Calu3 (cell line): ENCODE measurements around the gene SLC7A1. TPM values are rescaled to one million over a fixed set of nuclear protein-coding genes. Genes with fewer than 3 reads are reported as not detected.

ENCODE experiments used
- BruUV-seq: library from RNA; stranded (reverse); fragments of 400-500 nt; replicated peaks from 2 replicates; lab custom pipeline; 2021; lab: Mats Ljungman, UMichigan
- CTCF ChIA-PET: fragments of 300-600 bp; sonication (Branson Sonifier 250); formaldehyde crosslinking; loops from one replicate; lab custom pipeline; 2022; ENCODE audit warnings: antibody characterized with exemption; lab: Charles Lee
- DNase-seq: peaks from one replicate; pipeline ENCODE4 v3.0.0; 2022
- H3K27ac Mint-ChIP-seq: one replicate; pipeline ENCODE4 v1.8.0; 2022; ENCODE audit warnings: mixed read lengths; ENCODE audit not compliant: unreplicated experiment
- H3K27me3 Mint-ChIP-seq: one replicate; pipeline ENCODE4 v1.8.0; 2022; ENCODE audit warnings: mixed read lengths; ENCODE audit not compliant: unreplicated experiment
- H3K36me3 Mint-ChIP-seq: one replicate; pipeline ENCODE4 v1.8.0; 2022; ENCODE audit warnings: mild to moderate bottlenecking, moderate library complexity, mixed read lengths; ENCODE audit not compliant: insufficient read depth, unreplicated experiment
- H3K4me1 Mint-ChIP-seq: one replicate; pipeline ENCODE4 v1.8.0; 2022; ENCODE audit warnings: mild to moderate bottlenecking, low read depth, mixed read lengths; ENCODE audit not compliant: unreplicated experiment
- H3K4me3 Mint-ChIP-seq: one replicate; pipeline ENCODE4 v1.8.0; 2022; ENCODE audit warnings: mild to moderate bottlenecking, low read depth, moderate library complexity, mixed read lengths; ENCODE audit not compliant: unreplicated experiment
- H3K9me3 Mint-ChIP-seq: one replicate; pipeline ENCODE4 v1.8.0; 2022; ENCODE audit warnings: low read depth, mixed read lengths; ENCODE audit not compliant: unreplicated experiment
- intact Hi-C: fragments of 100-400 bp; cut with micrococcal nuclease; formaldehyde crosslinking; loops from one replicate; pipeline ENCODE4 v1.10.0; 2022; ENCODE audit not compliant: unreplicated experiment
- total RNA-seq: library from RNA; stranded (reverse); gene quantifications from 2 replicates; pipeline ENCODE4 v1.2.3, GENCODE V29; 2022
- TF ChIP-seq, protein P1 (sequence below): fragments of 200-600 bp; IDR thresholded peaks from one replicate; pipeline ENCODE4 v1.8.0; 2022; ENCODE audit warnings: antibody characterized with exemption; ENCODE audit not compliant: unreplicated experiment

Gene SLC7A1
- total RNA-seq, 1 experiment from 2014 or later: 86.6 TPM

DNA sequence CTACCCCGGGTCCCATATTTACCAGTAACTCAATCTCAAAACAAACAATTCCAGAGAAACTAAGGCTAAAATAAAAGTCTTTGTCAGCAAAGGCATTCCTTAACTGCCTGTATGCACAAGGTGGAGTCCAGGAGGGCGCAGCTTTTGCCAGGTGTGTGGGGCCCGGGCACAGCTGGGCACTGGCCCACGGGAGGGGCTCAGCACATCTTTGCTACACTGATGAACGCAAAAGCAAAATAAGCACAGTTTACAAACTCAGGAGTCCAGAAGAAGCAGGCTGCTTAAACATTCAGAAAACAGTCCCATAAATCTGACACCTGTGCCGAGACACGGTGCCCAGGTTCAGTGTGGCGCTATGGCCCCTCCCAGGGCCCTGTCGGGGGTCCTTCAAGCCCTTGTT is 70.8 kb downstream of the SLC7A1 start:
- Mint-ChIP-seq H3K27me3 (no peaks in the 10 kb centered on the region), H3K36me3 (peaks cover 33% of the 10 kb centered on the region)

DNA sequence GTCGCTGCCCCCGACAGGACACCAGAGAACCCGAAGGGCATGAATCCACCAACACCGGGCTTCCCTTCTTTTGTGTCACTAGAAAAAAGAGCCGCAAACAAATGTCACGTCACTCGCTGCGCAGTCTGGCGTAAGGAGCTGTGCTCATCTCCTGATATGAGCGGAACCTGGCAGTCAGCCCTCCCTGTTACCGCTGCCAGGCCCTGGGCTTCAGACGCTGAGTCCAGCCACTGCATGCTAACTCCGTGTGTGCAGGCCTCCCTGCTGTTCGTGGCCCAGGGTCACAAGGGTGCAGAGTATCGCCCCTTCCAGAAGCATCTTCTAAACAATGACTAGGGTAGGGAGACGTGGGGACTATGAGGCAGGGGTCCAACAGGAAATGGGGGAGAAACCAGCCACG is 71.3 kb downstream of the SLC7A1 start:
- intact Hi-C loops: no loop called here
- Mint-ChIP-seq H3K9me3 (no peaks in the 10 kb centered on the region), H3K36me3 (peaks cover 29% of the 10 kb centered on the region), H3K27ac (no peak overlapping the region), H3K4me3 (no peak overlapping the region), H3K27me3 (no peaks in the 10 kb centered on the region), H3K4me1 (no peaks in the 10 kb centered on the region)
- CTCF ChIA-PET: no interaction called here
- no TSS peak for BruUV-seq
- DNase-seq: no peak
- TF ChIP-seq, protein P1, sequence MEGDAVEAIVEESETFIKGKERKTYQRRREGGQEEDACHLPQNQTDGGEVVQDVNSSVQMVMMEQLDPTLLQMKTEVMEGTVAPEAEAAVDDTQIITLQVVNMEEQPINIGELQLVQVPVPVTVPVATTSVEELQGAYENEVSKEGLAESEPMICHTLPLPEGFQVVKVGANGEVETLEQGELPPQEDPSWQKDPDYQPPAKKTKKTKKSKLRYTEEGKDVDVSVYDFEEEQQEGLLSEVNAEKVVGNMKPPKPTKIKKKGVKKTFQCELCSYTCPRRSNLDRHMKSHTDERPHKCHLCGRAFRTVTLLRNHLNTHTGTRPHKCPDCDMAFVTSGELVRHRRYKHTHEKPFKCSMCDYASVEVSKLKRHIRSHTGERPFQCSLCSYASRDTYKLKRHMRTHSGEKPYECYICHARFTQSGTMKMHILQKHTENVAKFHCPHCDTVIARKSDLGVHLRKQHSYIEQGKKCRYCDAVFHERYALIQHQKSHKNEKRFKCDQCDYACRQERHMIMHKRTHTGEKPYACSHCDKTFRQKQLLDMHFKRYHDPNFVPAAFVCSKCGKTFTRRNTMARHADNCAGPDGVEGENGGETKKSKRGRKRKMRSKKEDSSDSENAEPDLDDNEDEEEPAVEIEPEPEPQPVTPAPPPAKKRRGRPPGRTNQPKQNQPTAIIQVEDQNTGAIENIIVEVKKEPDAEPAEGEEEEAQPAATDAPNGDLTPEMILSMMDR: no peak

More for the DNA sequence above, 70.8 kb downstream of the SLC7A1 start:
- TF ChIP-seq, protein P1: no peak
- no peak overlapping the region for H3K27ac Mint-ChIP-seq
- H3K4me3 Mint-ChIP-seq: no peak overlapping the region
- no peaks in the 10 kb centered on the region for H3K9me3 Mint-ChIP-seq
- H3K4me1 Mint-ChIP-seq: no peaks in the 10 kb centered on the region
- no TSS peak for BruUV-seq
- CTCF ChIA-PET: no interaction called here
- intact Hi-C loops: no loop called here
- DNase-seq: no peak

GRCh38 chr13:29523199-29523961 is 72.1 kb downstream of the SLC7A1 start:
- Mint-ChIP-seq H3K9me3 (no peaks in the 10 kb centered on the region), H3K4me1 (no peaks in the 10 kb centered on the region), H3K36me3 (peaks cover 26% of the 10 kb centered on the region), H3K27ac (no peak overlapping the region), H3K27me3 (no peaks in the 10 kb centered on the region), H3K4me3 (no peak overlapping the region)
- BruUV-seq: no TSS peak
- intact Hi-C loops: no loop called here
- CTCF ChIA-PET: interaction anchor here (0.6 kb wide), 1 partner anchor 61 kb away, joined by 3 read pairs; no protein-coding TSS in a partner anchor
- DNase-seq: no peak
- TF ChIP-seq, protein P1: no peak

GRCh38 chr13:29522044-29522685 is 73.3 kb downstream of the SLC7A1 start:
- no peak overlapping the region for H3K27ac Mint-ChIP-seq
- TF ChIP-seq, protein P1: no peak
- no TSS peak for BruUV-seq
- H3K36me3 Mint-ChIP-seq: peaks cover 30% of the 10 kb centered on the region
- H3K4me3 Mint-ChIP-seq: no peak overlapping the region
- CTCF ChIA-PET: no interaction called here
- no peaks in the 10 kb centered on the region for H3K4me1 Mint-ChIP-seq
- intact Hi-C loops: no loop called here
- no peaks in the 10 kb centered on the region for H3K27me3 Mint-ChIP-seq
- H3K9me3 Mint-ChIP-seq: no peaks in the 10 kb centered on the region
- DNase-seq: no peak
